Measurements from ENCODE around the gene ORM2.

The ORM2 gene

GRCh38 chr9:114363424-114363823, 33.8 kb downstream of the ORM2 start:
- Mint-ChIP-seq H3K27me3 (no peaks in the 10 kb centered on the region), H3K36me3 (peaks cover 26% of the 10 kb centered on the region), H3K4me3 (peak overlapping the region; percentile 68), H3K4me1 (peaks cover 86% of the 10 kb centered on the region), H3K9me3 (no peaks in the 10 kb centered on the region), H3K27ac (peak overlapping the region; percentile 93)

- Mint-ChIP-seq H3K27ac (peak overlapping the region; percentile 93), H3K4me1 (peaks cover 86% of the 10 kb centered on the region), H3K36me3 (peaks cover 25% of the 10 kb centered on the region), H3K9me3 (no peaks in the 10 kb centered on the region), H3K27me3 (no peaks in the 10 kb centered on the region), H3K4me3 (peak overlapping the region; percentile 39)
Observed at GRCh38 chr9:114364134-114365041, 34.7 kb downstream of the ORM2 start.

DNA sequence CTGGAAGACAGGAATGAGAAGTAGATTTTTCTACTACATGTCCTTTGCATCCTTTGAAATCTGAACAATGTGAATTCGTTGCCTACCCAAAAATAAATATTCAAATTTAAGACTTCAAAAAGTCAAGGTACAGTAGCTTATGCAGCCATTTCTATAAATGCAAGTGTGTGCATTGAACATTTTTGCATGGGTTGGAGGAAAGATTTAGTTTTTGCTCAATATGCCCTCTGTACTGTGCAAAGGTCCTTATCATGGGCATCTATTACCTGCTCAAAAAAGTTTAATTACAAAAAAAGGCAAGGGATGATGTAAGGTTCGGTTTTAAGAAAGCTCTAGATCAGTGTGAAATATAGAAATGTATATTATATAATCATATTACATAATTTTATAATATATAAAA, 35.5 kb downstream of the ORM2 start:
- Mint-ChIP-seq H3K27me3 (no peaks in the 10 kb centered on the region), H3K9me3 (no peaks in the 10 kb centered on the region), H3K4me3 (no peak overlapping the region), H3K36me3 (peaks cover 28% of the 10 kb centered on the region), H3K4me1 (peaks cover 84% of the 10 kb centered on the region), H3K27ac (no peak overlapping the region)

- no peaks in the 10 kb centered on the region for H3K27me3 Mint-ChIP-seq
- H3K4me3 Mint-ChIP-seq: peak overlapping the region; percentile 70
- H3K9me3 Mint-ChIP-seq: no peaks in the 10 kb centered on the region
- peaks cover 20% of the 10 kb centered on the region for H3K36me3 Mint-ChIP-seq
- H3K4me1 Mint-ChIP-seq: peaks cover 80% of the 10 kb centered on the region
- H3K27ac Mint-ChIP-seq: peak overlapping the region; percentile 95
Observed at GRCh38 chr9:114366334-114367128, 36.9 kb downstream of the ORM2 start.

- H3K36me3 Mint-ChIP-seq: peaks cover 23% of the 10 kb centered on the region
- H3K9me3 Mint-ChIP-seq: no peaks in the 10 kb centered on the region
- no peaks in the 10 kb centered on the region for H3K27me3 Mint-ChIP-seq
- H3K4me3 Mint-ChIP-seq: peak overlapping the region; percentile 70
- peak overlapping the region; percentile 95 for H3K27ac Mint-ChIP-seq
- H3K4me1 Mint-ChIP-seq: peaks cover 85% of the 10 kb centered on the region
Observed at GRCh38 chr9:114367366-114367765, 37.7 kb downstream of the ORM2 start.

- Mint-ChIP-seq H3K9me3 (no peaks in the 10 kb centered on the region), H3K4me3 (peak overlapping the region; percentile 30), H3K27me3 (no peaks in the 10 kb centered on the region), H3K27ac (peak overlapping the region; percentile 71), H3K4me1 (peaks cover 86% of the 10 kb centered on the region), H3K36me3 (peaks cover 21% of the 10 kb centered on the region)
Observed at GRCh38 chr9:114367772-114368569, 38.3 kb downstream of the ORM2 start.

DNA sequence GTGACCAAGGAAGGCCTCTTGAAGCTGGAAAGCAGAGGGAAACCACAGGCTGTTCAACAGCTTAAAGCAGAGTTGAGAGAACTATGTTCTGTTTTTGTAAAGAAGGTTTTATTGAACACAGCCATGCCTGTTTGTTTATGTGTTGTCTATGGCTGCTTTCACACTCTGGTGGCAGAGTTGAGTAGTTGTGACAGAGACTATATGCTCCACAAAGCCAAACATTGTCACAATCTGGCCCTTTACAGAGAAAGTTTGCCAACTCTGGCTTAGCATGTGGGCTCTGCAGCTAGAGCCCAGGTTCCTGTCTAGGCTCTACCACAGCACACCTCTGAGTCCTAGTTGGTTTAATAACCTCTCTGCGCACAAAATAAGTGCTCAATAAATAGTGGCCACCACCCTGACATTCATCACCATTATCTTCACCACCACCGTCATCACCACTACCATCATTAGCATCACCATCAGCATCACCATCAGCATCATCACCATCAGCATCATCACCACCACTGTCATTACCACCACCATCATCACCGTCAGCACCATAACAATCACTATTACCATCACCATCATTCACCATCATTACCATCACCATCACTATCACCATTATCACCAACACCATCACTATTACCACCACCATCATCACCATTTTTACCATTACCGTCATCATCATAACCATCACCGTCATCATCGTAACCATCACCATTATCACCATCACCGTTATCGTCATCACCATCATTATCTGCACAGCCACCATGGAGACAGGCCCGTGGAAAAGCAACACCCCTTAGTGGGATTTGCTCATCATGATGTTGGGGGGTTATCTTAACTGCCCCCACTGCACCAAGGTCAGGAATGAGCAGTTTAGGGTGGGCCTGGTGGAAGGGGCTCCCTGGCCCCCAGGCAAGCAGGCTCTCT, 39.8 kb downstream of the ORM2 start:
- Mint-ChIP-seq H3K4me3 (no peak overlapping the region), H3K4me1 (peaks cover 86% of the 10 kb centered on the region), H3K27me3 (no peaks in the 10 kb centered on the region), H3K36me3 (peaks cover 14% of the 10 kb centered on the region), H3K27ac (peak overlapping the region; percentile 13), H3K9me3 (no peaks in the 10 kb centered on the region)

DNA sequence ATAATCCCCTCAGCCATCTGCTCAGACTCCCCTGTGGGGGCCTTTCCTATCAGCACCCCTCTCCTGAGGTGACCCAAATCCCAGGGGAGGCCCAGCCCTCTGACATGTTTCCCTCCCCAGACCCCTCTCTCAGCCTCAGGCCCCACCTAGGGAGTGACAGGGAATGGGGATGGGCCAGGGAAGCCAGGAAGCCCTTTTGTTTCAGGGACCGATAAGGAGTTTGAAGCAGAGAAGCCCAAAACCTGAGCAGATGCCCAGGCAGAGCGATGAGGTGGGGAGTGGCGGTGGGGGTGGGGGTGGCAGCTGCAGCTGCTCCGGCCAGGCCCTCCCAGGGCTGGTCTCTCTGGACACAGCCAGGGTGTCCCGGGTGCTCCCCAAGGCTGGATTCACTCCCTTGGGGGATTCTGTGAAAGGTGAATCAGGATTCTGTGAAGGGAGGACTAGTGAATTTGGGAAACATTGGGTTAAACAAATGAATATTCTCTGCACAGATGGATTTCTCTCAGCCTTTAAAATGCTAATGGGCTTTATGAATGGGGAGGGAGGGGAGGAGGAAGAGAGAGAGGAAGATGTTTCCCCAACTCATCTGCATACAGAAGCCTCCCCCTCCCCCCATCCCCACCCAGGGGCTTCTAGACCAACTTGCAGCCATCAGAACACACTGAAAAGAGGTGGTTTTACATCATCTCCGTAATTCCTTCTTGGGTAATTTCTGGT, 40.7 kb downstream of the ORM2 start:
- Mint-ChIP-seq H3K27me3 (no peaks in the 10 kb centered on the region), H3K9me3 (no peaks in the 10 kb centered on the region), H3K36me3 (peaks cover 15% of the 10 kb centered on the region), H3K4me3 (no peak overlapping the region), H3K27ac (peak overlapping the region; percentile 94), H3K4me1 (peaks cover 87% of the 10 kb centered on the region)

- no peaks in the 10 kb centered on the region for H3K9me3 Mint-ChIP-seq
- H3K4me3 Mint-ChIP-seq: no peak overlapping the region
- peak overlapping the region; percentile 94 for H3K27ac Mint-ChIP-seq
- peaks cover 16% of the 10 kb centered on the region for H3K36me3 Mint-ChIP-seq
- peaks cover 86% of the 10 kb centered on the region for H3K4me1 Mint-ChIP-seq
- no peaks in the 10 kb centered on the region for H3K27me3 Mint-ChIP-seq
Observed at GRCh38 chr9:114370968-114371320, 41.3 kb downstream of the ORM2 start.

GRCh38 chr9:114371343-114371944, 41.8 kb downstream of the ORM2 start:
- H3K27me3 Mint-ChIP-seq: no peaks in the 10 kb centered on the region

DNA sequence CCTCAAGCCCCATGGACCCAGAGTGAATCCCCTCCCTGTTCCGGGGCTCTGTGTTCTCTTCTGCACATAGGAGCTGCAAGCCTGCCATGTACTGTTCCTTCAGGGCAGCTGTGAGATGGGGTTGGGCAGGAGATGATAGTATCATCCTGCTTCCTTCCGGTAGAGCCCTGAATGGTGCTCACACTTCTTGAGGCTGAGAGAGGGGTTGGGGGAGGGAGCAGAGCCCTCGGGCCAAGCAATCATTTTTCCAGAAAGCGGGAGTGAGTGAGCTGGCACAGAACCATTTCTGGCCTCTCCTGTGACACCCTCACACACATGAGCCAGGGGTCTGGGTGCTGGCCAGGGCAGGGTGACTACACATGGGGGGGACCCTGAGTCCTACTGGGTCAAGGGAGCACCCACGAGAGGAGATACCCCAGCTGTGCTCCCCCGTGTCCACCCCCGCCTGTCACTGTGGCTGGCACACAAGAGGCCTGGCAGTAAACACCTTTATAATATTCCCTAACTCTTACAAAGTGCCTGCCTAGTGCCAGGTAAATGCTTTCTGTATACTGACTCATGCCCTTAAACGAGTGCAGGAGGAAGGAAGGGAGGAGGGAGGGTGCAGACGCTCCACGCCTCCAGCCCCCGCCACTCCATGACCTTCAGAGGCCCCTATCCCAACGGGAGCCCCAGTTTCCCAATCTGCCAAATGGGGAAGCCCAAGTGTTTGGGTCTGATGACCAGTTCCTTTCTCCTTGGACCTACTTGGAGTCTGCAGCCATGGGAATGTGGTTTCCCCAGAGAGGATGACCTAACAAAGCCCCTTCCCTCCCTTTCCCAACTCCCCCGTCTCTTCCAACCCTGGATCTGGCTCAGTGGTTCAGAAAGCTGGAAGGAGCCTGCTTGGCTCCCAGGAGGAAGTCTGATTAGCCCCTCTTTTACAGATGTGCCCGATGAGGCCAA, 42.6 kb downstream of the ORM2 start:
- H3K4me1 Mint-ChIP-seq: peaks cover 84% of the 10 kb centered on the region
- peaks cover 19% of the 10 kb centered on the region for H3K36me3 Mint-ChIP-seq
- H3K9me3 Mint-ChIP-seq: no peaks in the 10 kb centered on the region
- H3K27ac Mint-ChIP-seq: peak overlapping the region; percentile 94
- no peaks in the 10 kb centered on the region for H3K27me3 Mint-ChIP-seq
- peak overlapping the region; percentile 79 for H3K4me3 Mint-ChIP-seq

More at GRCh38 chr9:114371343-114371944, 41.8 kb downstream of the ORM2 start:
- H3K4me3 Mint-ChIP-seq: peak overlapping the region; percentile 79
- H3K27ac Mint-ChIP-seq: peak overlapping the region; percentile 94
- H3K36me3 Mint-ChIP-seq: peaks cover 15% of the 10 kb centered on the region
- H3K9me3 Mint-ChIP-seq: no peaks in the 10 kb centered on the region
- peaks cover 84% of the 10 kb centered on the region for H3K4me1 Mint-ChIP-seq

DNA sequence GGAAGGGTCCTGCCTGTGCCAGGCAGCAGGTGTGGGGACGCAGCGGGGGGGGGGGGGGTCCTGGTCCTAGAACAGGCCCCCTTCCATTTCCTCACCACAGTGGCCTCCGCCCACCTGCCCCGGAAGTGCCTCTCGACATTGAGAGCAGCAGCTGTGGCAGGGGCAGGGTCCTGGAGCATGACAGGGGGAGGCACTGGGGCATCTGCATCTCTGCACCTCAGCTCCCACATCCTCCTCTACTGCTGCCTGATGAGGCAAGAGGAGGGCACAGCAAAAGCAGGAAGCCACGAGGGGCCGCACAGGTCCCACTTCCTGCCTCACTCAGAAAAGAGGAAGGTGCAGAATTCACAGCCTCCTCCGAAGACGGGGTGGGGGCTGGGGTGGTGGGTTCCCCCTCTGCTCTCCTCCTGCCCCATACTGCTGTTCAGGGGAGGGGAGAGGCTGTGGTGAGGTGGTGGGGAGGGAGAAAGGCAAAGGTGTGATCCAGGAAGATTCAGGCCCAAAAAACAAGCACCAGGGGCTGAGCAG, 43.3 kb downstream of the ORM2 start:
- peaks cover 83% of the 10 kb centered on the region for H3K4me1 Mint-ChIP-seq
- H3K27me3 Mint-ChIP-seq: no peaks in the 10 kb centered on the region
- no peaks in the 10 kb centered on the region for H3K9me3 Mint-ChIP-seq
- H3K36me3 Mint-ChIP-seq: peaks cover 22% of the 10 kb centered on the region
- peak overlapping the region; percentile 59 for H3K4me3 Mint-ChIP-seq
- peak overlapping the region; percentile 94 for H3K27ac Mint-ChIP-seq

Data from activated naive CD4-positive, alpha-beta T cell treated with anti-CD3 and anti-CD28 coated beads, Interleukin-2, amount 50 U/mL, for 24 hours (primary cell).